GM19240 (cell line): Measurements from ENCODE around the gene CATSPER3.

Experiments used
- DNase-seq: peaks from one replicate; pipeline ENCODE4 v3.0.0; 2011; ENCODE audit warnings: low spot score; ENCODE audit not compliant: insufficient read length

The CATSPER3 gene

GRCh38 chr5:135029477-135030122, 61.9 kb downstream of the CATSPER3 start:
- DNase-seq, result no peak

DNA sequence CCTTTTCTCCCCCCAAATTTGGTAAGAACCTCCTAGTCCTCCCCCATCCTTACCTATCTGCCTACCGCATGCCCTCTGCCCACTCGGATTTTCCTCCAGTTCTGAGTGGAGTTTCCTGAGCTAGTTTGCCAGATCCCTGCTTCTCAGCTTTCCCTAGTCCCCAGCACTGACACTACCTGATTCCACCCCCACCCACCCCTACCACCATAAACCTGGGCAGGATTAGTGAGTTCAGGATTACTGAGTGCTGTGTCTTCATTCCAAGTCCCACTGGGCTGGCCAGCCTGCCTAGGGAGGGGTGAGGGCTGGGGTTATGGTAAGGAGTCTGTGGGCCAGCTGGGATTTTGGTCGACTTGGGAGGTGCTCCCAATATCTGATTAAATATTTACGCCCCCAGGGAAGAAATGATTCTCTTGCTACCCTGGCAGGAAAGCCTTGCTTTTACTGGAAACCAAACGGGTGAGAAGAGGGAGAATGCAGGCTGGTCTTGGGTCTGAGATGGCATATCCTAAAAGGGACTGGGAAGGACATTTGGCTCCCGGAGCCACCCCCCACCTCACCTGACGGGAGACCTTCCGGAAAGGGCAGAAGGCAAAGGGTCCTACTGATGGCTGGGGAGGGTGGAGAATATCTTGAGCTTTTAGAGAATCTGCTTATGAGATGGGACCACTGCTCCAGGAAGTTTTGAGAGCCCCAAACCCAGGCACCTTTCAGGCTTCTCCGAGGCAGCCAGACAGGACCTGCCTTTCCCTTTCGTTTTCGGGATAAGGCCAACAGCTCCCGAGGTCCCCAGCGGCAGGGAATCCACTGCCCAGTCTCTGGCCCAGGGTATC, 62.6 kb downstream of the CATSPER3 start:
- no peak for DNase-seq

GRCh38 chr5:135030956-135031812, 63.5 kb downstream of the CATSPER3 start:
- no peak for DNase-seq

GRCh38 chr5:135031813-135032694, 64.3 kb downstream of the CATSPER3 start:
- no peak for DNase-seq

DNA sequence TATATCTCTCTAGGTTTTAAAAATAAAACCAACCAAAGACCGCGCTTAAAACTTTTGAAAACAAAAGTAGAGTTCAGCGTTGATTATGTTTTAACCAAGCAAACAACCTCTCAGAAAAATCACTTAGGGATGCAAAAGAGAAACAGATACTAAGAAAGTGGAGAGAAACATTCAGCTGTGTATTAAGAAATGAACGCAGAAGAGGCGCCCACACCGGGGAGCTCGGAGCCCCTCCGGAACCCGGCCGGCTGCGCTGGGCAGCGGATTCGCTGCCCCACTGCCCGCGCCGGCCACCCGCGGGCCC, 64.9 kb downstream of the CATSPER3 start:
- no peak for DNase-seq

- no peak for DNase-seq
These were observed 65.5 kb downstream of the CATSPER3 start for GRCh38 chr5:135032999-135033861.

DNA sequence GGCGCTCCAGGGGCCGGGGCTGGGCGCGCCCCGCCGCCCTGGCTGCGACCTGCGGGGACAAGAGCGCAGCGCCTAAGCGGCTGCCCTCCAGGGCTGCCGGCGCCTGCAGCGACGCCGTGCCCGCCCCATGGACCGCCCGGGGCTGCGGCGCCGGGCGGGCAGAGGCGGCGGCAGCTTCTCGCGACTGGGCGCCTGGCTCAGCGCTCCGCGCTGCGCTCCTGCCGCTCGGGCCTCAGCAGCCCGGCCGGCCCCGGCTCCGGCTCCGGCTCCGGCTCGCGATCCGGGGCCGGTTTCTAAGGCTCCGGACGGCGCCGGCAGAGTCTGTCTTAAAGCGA, 66.2 kb downstream of the CATSPER3 start, which contains the start of gene PITX1:
Gene PITX1 (minus strand): TSS at position 328 of the 335 bp plus-strand sequence. CDS start 347 bp downstream, outside the sequence.
- no peak for DNase-seq

DNA sequence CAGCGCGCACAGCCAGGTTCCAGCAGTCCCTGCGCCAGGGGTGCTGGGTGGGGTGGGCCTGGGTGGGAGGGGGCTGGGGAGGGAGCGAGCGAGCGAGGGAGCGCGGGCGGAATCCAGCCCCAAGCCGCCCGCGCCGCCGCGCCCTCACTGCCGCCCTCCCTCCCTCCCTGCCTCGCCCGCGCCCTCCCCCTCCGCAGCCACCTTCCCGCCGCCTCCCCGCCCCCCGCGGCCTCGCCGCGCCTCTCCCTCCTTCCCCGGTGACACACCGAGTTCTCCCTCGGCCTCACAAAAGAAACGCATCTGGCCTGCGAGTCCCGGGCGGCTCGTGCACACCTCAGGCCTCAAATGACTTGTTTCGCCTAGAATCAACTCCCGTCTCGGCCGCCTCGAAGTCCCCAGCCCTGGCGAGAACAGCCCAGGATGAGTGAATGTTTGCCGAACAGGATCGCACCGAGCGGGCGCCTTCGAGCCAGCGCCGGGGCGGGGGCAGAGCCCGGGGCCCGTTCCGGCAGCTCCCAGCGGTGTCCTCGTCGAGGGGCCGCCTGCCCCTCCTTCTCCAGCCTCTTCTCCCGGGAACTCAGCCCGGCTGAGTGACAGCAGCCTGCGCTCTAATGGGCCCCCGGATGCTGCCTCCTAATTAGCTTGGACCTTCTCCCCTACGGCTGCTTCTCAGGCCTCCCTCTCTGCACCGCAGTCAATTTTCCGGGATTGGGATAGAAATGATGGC, 66.7 kb downstream of the CATSPER3 start:
- DNase-seq, result no peak

GRCh38 chr5:135034963-135035677, 67.4 kb downstream of the CATSPER3 start:
- DNase-seq, result no peak

GRCh38 chr5:135035678-135036030, 67.9 kb downstream of the CATSPER3 start:
- no peak for DNase-seq

DNA sequence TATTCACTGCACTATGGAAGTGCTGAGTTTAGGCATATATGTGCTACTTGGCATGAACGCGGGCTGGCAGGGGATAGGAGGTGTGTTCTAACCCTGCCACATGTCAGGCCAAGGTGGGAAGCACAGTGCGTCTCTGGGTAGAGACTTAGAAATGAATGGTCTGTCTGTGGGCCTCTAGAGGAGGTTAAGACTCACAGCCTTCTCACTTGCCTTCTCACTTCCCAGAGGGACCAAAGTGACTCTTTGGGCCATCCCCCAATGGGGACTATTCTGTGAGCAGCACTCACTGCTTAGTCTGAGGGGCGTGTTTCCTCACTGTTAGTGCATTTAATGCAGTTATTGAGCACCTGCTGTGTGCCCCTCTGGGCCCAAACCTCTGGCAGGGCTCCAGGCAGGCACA, 68.7 kb downstream of the CATSPER3 start:
- DNase-seq, result no peak

DNA sequence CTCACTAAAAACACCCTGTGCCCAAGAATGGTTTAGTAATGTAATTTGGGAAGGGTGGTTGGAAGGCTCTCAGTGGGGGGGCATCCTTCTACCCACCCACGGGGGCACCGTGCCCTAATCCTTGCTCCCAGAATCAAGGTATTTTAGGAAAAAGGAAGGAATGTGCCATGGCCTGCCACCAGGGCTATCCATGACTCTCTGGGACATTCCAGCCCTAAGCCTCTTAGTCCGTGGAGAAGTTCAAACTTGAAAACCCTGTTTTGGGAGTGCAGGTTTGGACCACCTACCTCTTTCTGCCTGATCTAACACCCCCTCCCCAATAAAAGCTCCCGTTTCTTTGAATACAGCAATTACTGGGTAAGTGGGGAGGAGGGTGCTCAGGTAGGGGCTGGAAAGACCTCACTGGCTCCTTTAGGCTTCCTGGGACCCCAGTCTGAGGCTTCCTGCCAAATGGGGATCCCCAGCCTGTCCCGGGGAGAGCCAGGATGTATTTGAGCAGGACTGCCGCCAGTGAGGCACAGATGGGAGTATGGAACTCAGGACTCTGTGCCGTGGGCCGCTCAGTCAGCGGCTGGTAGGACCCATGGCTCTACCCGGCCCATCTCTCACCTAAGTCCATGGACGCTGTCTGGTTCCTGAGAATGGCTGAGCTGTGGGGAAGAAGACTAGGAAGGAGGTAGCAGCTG, 70.0 kb downstream of the CATSPER3 start:
- no peak for DNase-seq

- DNase-seq, result no peak
These were observed 70.6 kb downstream of the CATSPER3 start for GRCh38 chr5:135038205-135038812.

- DNase-seq, result no peak
These were observed 71.1 kb downstream of the CATSPER3 start for GRCh38 chr5:135038813-135039270.

- no peak for DNase-seq
These were observed 71.7 kb downstream of the CATSPER3 start for GRCh38 chr5:135039271-135040033.

DNA sequence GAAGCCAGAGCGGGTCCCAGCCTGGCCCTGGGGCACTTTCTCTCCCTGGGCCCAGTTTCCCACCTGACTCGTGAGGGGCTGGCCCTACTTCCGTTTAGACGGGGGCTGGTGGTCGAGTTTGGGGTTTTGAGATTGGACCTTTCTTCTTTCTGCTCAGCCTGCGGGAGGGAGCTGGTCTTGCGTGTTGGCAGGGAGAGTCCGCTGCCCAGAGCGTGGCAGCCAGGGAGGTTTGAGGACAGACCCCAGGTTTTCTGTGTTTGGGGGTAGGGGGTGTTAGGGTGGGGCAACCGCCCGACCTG, 72.3 kb downstream of the CATSPER3 start:
- no peak for DNase-seq
